Gastroesophageal sphincter (tissue), 4 donors: Measurements from ENCODE around the gene SYK. TPM values are rescaled to one million over a fixed set of nuclear protein-coding genes. Genes with fewer than 3 reads are reported as not detected.

Experiments used
- ATAC-seq: fragments of 150-250 bp; one replicate; pipeline ENCODE4 v1.9.1; 2016; ENCODE audit warnings: mild to moderate bottlenecking, moderate library complexity
- H3K27ac ChIP-seq, 4 donors: fragments of 200-600 bp; sonication (generic) in 3 of 4; 1 replicate in 3 of 4; 2 replicates in 1 of 4; pipeline ENCODE4 v1.5.1; 2016 to 2019
- H3K27me3 ChIP-seq: fragments of 200-600 bp; sonication (generic); one replicate; pipeline ENCODE4 v1.5.1; 2019
- H3K36me3 ChIP-seq, 2 donors: fragments of 200-600 bp; sonication (generic); one replicate each; pipeline ENCODE4 v1.5.1; 2019; ENCODE audit warnings: control low read depth in 1 of 2
- H3K4me1 ChIP-seq, 3 donors: fragments of 200-600 bp; sonication (generic); 1 replicate in 2 of 3; 2 replicates in 1 of 3; pipeline ENCODE4 v1.5.1; 2016 to 2019; ENCODE audit warnings: control low read depth in 2 of 3
- H3K4me3 ChIP-seq, 2 donors: fragments of 200-600 bp; sonication (generic); one replicate each; pipeline ENCODE4 v1.5.1; 2019; ENCODE audit warnings: mild to moderate bottlenecking in 1 of 2, moderate library complexity in 1 of 2
- H3K9me3 ChIP-seq, 3 donors: fragments of 200-600 bp; sonication (generic); one replicate each; pipeline ENCODE4 v1.5.1; 2017 to 2019; ENCODE audit warnings: control low read depth in 2 of 3
- CTCF ChIP-seq, 4 experiments: fragments of 200-600 bp in 2 of 4; fragments of 450-650 bp in 2 of 4; sonication (generic) in 1 of 4; IDR thresholded peaks; one replicate each; pipeline ENCODE4 v1.5.1; 2017 to 2019; ENCODE audit warnings: antibody characterized with exemption in 4 of 4, mild to moderate bottlenecking in 2 of 4, moderate library complexity in 2 of 4
- EP300 ChIP-seq: sonication (generic); formaldehyde crosslinking; IDR thresholded peaks from one replicate; pipeline ENCODE4 v1.6.1; 2017; ENCODE audit warnings: antibody characterized with exemption, mild to moderate bottlenecking
- POLR2A ChIP-seq, 2 donors: fragments of 450-650 bp; IDR thresholded peaks; one replicate each; pipeline ENCODE4 v1.6.1; 2017; ENCODE audit warnings: antibody characterized with exemption in 2 of 2, mild to moderate bottlenecking in 2 of 2, moderate library complexity in 1 of 2
- POLR2AphosphoS5 ChIP-seq: sonication (generic); formaldehyde crosslinking; IDR thresholded peaks from one replicate; pipeline ENCODE4 v1.6.1; 2017; ENCODE audit warnings: antibody characterized with exemption
- WGBS, 2 donors: methylation state at CpG; one replicate each; pipeline ENCODE4 v1.1.5; 2018; ENCODE audit warnings: low coverage in 1 of 2; 5-methylcytosine and 5-hydroxymethylcytosine counted together
- total RNA-seq, 4 donors: library from RNA; depleted of rRNA; stranded (reverse); fragments of >200 nt; gene quantifications; one replicate each; pipeline ENCODE4 v1.1.0, GENCODE V29; 2016

The SYK gene
- total RNA-seq, 4 donors from 2014 or later: 4.0 to 15.3 (median 10.4) TPM

- ATAC-seq: no peak
- H3K4me3 ChIP-seq: no peak overlapping the region
- no peaks in the 10 kb centered on the region for H3K9me3 ChIP-seq
- no peak for TF ChIP-seq POLR2A (IDR thresholded peaks at IDR 0.05)
- no peak for TF ChIP-seq EP300
- no peak for TF ChIP-seq CTCF (IDR thresholded peaks at IDR 0.05)
- TF ChIP-seq POLR2AphosphoS5: no peak
- WGBS, 2 donors: 89 to 95% methylated on average over 3 of the region's 3 CpGs
- no peaks in the 10 kb centered on the region for H3K27me3 ChIP-seq
- H3K4me1 ChIP-seq: no peaks in the 10 kb centered on the region
- H3K36me3 ChIP-seq: no peaks in the 10 kb centered on the region
- no peak overlapping the region for H3K27ac ChIP-seq
These were observed 26.9 kb upstream of the SYK start for GRCh38 chr9:90774682-90775081.

GRCh38 chr9:90775657-90776056 is 26.0 kb upstream of the SYK start:
- TF ChIP-seq CTCF (IDR thresholded peaks at IDR 0.05) (no peak), POLR2AphosphoS5 (no peak), POLR2A (IDR thresholded peaks at IDR 0.05) (no peak), EP300 (no peak)
- H3K4me1 ChIP-seq: no peaks in the 10 kb centered on the region
- H3K27ac ChIP-seq: no peak overlapping the region
- H3K27me3 ChIP-seq: no peaks in the 10 kb centered on the region
- H3K36me3 ChIP-seq: no peaks in the 10 kb centered on the region
- H3K4me3 ChIP-seq: no peak overlapping the region
- no peak for ATAC-seq
- no peaks in the 10 kb centered on the region for H3K9me3 ChIP-seq
- WGBS, 2 donors: 58% methylated on average over 3 of the region's 3 CpGs; no CpG with 5 or more reads in 1 of the 2 donors

GRCh38 chr9:90778746-90779145 is 22.9 kb upstream of the SYK start:
- Histone ChIP-seq H3K4me3 (no peak overlapping the region), H3K27ac (no peak overlapping the region), H3K9me3 (no peaks in the 10 kb centered on the region), H3K36me3 (no peaks in the 10 kb centered on the region), H3K27me3 (no peaks in the 10 kb centered on the region), H3K4me1 (peaks cover 0 to 4% (median 0%) of the 10 kb centered on the region in 3 donors)
- ATAC-seq: no peak
- TF ChIP-seq EP300 (no peak), POLR2AphosphoS5 (no peak), POLR2A (IDR thresholded peaks at IDR 0.05) (no peak)
- 100% methylated on average over 1 to 2 of the region's 2 CpGs for WGBS, 2 donors

- Histone ChIP-seq H3K4me3 (no peak overlapping the region), H3K9me3 (no peaks in the 10 kb centered on the region), H3K27me3 (no peaks in the 10 kb centered on the region), H3K36me3 (no peaks in the 10 kb centered on the region), H3K27ac (no peak overlapping the region), H3K4me1 (peaks cover 0 to 10% (median 0%) of the 10 kb centered on the region in 3 donors)
- no peak for TF ChIP-seq CTCF (IDR thresholded peaks at IDR 0.05)
- TF ChIP-seq POLR2AphosphoS5: no peak
- TF ChIP-seq EP300: no peak
- TF ChIP-seq POLR2A (IDR thresholded peaks at IDR 0.05): no peak
- no peak for ATAC-seq
- WGBS, 2 donors: 71 to 76% methylated on average over 2 to 3 of the region's 3 CpGs
These were observed 18.1 kb upstream of the SYK start for GRCh38 chr9:90783552-90783951.

GRCh38 chr9:90783964-90784363 is 17.7 kb upstream of the SYK start:
- Histone ChIP-seq H3K27ac (no peak overlapping the region), H3K27me3 (no peaks in the 10 kb centered on the region), H3K4me3 (no peak overlapping the region), H3K9me3 (no peaks in the 10 kb centered on the region), H3K4me1 (peaks cover 0 to 10% (median 0%) of the 10 kb centered on the region in 3 donors), H3K36me3 (no peaks in the 10 kb centered on the region)
- no peak for ATAC-seq
- 33 to 44% methylated on average over 8 of the region's 8 CpGs for WGBS, 2 donors
- no peak for TF ChIP-seq CTCF (IDR thresholded peaks at IDR 0.05)
- no peak for TF ChIP-seq POLR2A (IDR thresholded peaks at IDR 0.05)
- TF ChIP-seq POLR2AphosphoS5: no peak
- no peak for TF ChIP-seq EP300
